Measurements from ENCODE around the gene FASTK. TPM values are rescaled to one million over a fixed set of nuclear protein-coding genes. Genes with fewer than 3 reads are reported as not detected.

FASTK gene
- total RNA-seq, 1 donor from 2014 or later, result 96.3 TPM

GRCh38 chr7:151071032-151071866 lies 9.4 kb downstream of the FASTK start:
- Mint-ChIP-seq H3K36me3 (ENCODE audit: low read depth) (peaks cover 21% of the 10 kb centered on the region), H3K9me3 (no peaks in the 10 kb centered on the region), H3K4me3 (no peak overlapping the region), H3K27me3 (ENCODE audit: insufficient read depth) (no peaks in the 10 kb centered on the region), H3K4me1 (ENCODE audit: low read depth) (no peaks in the 10 kb centered on the region), H3K27ac (no peak overlapping the region)
- intact Hi-C loops (cut with micrococcal nuclease), result no loop called here
- DNase-seq (ENCODE audit: low spot score), result no peak

DNA sequence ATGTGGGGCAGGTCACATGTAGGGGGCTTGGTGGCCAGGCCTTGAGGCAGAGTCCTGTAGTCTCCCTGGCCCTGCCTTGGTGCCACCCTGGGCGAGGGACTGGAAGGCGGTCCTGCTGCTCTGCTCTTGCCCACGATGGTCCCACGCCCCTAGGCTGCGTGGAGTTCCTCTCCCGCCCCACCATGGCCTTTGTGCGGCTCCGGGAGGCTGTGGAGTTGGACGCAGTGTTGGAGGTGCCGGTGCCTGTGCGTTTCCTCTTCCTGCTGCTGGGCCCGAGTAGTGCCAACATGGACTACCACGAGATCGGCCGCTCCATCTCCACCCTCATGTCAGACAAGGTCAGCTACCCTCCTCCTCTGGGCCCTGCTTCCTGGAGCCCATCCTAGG lies 10.0 kb downstream of the FASTK start:
- Mint-ChIP-seq H3K4me1 (ENCODE audit: low read depth) (no peaks in the 10 kb centered on the region), H3K4me3 (no peak overlapping the region), H3K27me3 (ENCODE audit: insufficient read depth) (no peaks in the 10 kb centered on the region), H3K27ac (peak overlapping the region; percentile 18), H3K36me3 (ENCODE audit: low read depth) (peaks cover 15% of the 10 kb centered on the region), H3K9me3 (no peaks in the 10 kb centered on the region)
- intact Hi-C loops (cut with micrococcal nuclease), result no loop called here
- DNase-seq (ENCODE audit: low spot score), result no peak

GRCh38 chr7:151069841-151070573 lies 10.6 kb downstream of the FASTK start:
- no peaks in the 10 kb centered on the region for H3K9me3 Mint-ChIP-seq
- intact Hi-C loops (cut with micrococcal nuclease), result no loop called here
- H3K27me3 Mint-ChIP-seq (ENCODE audit: insufficient read depth), result no peaks in the 10 kb centered on the region

DNA sequence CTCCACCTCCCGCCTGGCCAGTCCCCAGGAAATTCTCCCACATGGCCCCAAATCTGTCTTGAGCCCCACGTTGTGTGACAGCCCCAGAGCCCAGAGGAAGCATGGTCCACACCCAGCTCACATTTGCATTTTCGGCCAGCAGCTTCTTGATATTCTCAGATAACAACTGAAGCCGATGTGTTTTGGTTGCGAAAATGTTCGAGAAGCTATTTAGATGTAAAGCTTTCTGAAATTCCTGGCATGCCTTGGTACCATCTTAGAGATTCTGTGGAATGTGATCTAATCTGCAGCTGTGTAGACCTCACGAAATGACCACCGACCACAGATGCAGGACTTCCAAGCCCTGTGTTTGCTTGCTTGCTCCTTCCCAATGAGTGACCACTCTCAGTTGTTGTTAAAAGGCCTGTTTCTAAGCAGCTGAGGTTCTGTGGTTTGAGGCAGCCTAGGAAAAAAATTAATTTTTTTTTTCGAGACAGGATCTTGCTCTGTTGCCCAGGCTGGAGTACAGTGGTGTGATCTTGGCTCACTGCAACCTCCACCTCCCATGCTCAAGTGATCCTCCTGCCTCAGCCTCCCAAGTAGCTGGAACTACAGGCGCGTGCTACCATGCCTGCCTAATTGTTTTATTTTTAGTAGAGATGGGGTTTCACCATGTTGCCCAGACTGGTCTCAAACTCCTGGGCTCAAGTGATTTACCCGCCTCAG lies 12.4 kb downstream of the FASTK start:
- intact Hi-C loops (cut with micrococcal nuclease), result no loop called here
- no peak overlapping the region for H3K27ac Mint-ChIP-seq
- no peaks in the 10 kb centered on the region for H3K9me3 Mint-ChIP-seq
- H3K36me3 Mint-ChIP-seq (ENCODE audit: low read depth), result peaks cover 12% of the 10 kb centered on the region
- H3K4me3 Mint-ChIP-seq, result no peak overlapping the region
- H3K4me1 Mint-ChIP-seq (ENCODE audit: low read depth), result no peaks in the 10 kb centered on the region
- H3K27me3 Mint-ChIP-seq (ENCODE audit: insufficient read depth), result no peaks in the 10 kb centered on the region
- DNase-seq (ENCODE audit: low spot score), result no peak

More at GRCh38 chr7:151069841-151070573, 10.6 kb downstream of the FASTK start:
- H3K27ac Mint-ChIP-seq, result no peak overlapping the region
- H3K4me3 Mint-ChIP-seq, result no peak overlapping the region
- no peak for DNase-seq (ENCODE audit: low spot score)
- H3K4me1 Mint-ChIP-seq (ENCODE audit: low read depth), result no peaks in the 10 kb centered on the region
- peaks cover 17% of the 10 kb centered on the region for H3K36me3 Mint-ChIP-seq (ENCODE audit: low read depth)

- intact Hi-C loops (cut with micrococcal nuclease), result no loop called here
- DNase-seq (ENCODE audit: low spot score), result no peak
- Mint-ChIP-seq H3K36me3 (ENCODE audit: low read depth) (peaks cover 7% of the 10 kb centered on the region), H3K9me3 (no peaks in the 10 kb centered on the region), H3K27ac (no peak overlapping the region), H3K4me3 (no peak overlapping the region), H3K4me1 (ENCODE audit: low read depth) (peaks cover 5% of the 10 kb centered on the region), H3K27me3 (ENCODE audit: insufficient read depth) (no peaks in the 10 kb centered on the region)
These were observed 14.2 kb downstream of the FASTK start for GRCh38 chr7:151066273-151066974.

DNA sequence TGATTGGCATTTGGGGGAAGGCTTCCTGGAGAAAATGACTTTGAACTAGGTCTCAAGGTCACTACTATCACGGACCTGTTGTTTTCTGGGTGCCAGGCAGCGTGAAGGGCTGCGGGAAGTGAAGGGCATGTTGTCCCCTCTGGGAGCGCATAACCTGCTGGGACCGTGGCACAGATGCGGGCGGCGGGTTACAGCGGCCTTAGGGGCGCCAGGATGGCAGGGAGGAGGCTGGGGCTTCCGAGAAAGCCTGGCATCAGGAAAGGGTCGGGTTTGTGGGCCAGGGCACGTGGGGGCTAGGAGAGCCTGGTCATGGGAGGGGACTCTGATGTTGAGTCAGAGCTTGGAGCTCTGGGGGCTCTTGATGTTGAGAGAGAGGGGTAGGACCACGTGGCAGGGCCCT lies 15.1 kb downstream of the FASTK start:
- Mint-ChIP-seq H3K27ac (no peak overlapping the region), H3K27me3 (ENCODE audit: insufficient read depth) (no peaks in the 10 kb centered on the region), H3K36me3 (ENCODE audit: low read depth) (peaks cover 7% of the 10 kb centered on the region), H3K4me3 (no peak overlapping the region), H3K9me3 (no peaks in the 10 kb centered on the region), H3K4me1 (ENCODE audit: low read depth) (peaks cover 14% of the 10 kb centered on the region)
- DNase-seq (ENCODE audit: low spot score), result no peak
- intact Hi-C loops (cut with micrococcal nuclease), result no loop called here

DNA sequence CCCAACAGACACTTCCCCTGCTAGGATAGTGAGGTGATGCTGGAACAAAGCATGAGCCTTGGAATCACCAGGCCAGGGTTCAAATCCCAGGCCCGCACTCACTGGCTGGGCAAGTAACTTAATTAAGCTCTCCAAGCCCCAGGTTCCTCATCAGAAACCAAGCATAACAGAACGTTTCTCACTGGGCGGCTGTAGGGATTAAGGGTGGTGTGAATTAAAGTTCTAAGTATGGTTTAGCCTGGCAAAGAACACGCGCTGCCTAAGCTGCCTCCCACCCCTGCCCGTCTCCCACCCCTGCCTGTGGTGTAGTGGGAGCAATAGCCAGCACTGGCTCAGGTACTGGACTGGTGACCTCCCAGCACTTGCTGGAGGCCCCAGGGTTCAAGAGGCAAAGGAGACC lies 15.6 kb downstream of the FASTK start:
- peaks cover 17% of the 10 kb centered on the region for H3K4me1 Mint-ChIP-seq (ENCODE audit: low read depth)
- H3K4me3 Mint-ChIP-seq, result no peak overlapping the region
- DNase-seq (ENCODE audit: low spot score), result no peak
- no peak overlapping the region for H3K27ac Mint-ChIP-seq
- intact Hi-C loops (cut with micrococcal nuclease), result no loop called here
- peaks cover 7% of the 10 kb centered on the region for H3K36me3 Mint-ChIP-seq (ENCODE audit: low read depth)
- H3K27me3 Mint-ChIP-seq (ENCODE audit: insufficient read depth), result no peaks in the 10 kb centered on the region
- H3K9me3 Mint-ChIP-seq, result no peaks in the 10 kb centered on the region

DNA sequence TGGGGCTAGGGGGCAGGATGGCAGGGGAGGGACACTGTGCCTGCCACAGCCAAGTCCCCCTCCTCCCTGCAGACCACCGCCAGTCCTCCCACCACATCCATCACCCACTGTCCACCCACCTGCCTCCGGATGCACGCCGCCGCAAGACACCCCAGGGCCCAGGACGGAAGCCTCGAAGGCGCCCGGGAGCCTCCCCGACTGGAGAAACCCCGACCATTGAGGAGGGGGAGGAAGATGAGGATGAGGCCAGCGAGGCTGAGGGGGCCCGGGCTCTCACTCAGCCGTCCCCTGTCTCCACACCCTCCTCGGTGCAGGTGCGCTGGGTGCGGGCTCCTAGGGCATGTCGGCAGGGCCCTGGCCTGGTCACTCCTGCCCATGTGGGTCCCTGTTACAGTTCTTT lies 16.2 kb downstream of the FASTK start:
- H3K9me3 Mint-ChIP-seq, result no peaks in the 10 kb centered on the region
- H3K4me3 Mint-ChIP-seq, result no peak overlapping the region
- no peak overlapping the region for H3K27ac Mint-ChIP-seq
- peaks cover 7% of the 10 kb centered on the region for H3K36me3 Mint-ChIP-seq (ENCODE audit: low read depth)
- H3K4me1 Mint-ChIP-seq (ENCODE audit: low read depth), result peaks cover 17% of the 10 kb centered on the region
- no peaks in the 10 kb centered on the region for H3K27me3 Mint-ChIP-seq (ENCODE audit: insufficient read depth)
- DNase-seq (ENCODE audit: low spot score), result no peak
- intact Hi-C loops (cut with micrococcal nuclease), result no loop called here

DNA sequence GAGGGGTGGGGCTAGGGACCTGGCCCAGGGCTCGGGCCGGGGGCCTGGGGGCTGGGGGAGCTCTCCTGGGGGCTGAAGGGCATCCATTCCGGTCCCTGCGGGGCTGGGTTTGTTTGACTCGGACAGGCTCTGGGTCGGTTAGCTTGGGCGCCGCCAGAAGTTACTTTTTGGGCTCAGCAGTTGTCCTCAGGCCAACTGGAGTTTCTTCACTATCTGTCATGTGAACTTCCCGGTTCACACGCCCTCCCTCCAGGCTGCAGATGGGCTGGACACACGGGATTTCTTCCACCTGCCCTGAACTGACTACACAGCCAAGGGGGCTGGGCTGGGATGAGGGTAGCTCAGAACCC lies 17.4 kb downstream of the FASTK start:
- peak overlapping the region; percentile 17 for H3K4me3 Mint-ChIP-seq
- peaks cover 4% of the 10 kb centered on the region for H3K36me3 Mint-ChIP-seq (ENCODE audit: low read depth)
- DNase-seq (ENCODE audit: low spot score), result no peak
- peaks cover 26% of the 10 kb centered on the region for H3K4me1 Mint-ChIP-seq (ENCODE audit: low read depth)
- H3K9me3 Mint-ChIP-seq, result no peaks in the 10 kb centered on the region
- no peak overlapping the region for H3K27ac Mint-ChIP-seq
- H3K27me3 Mint-ChIP-seq (ENCODE audit: insufficient read depth), result no peaks in the 10 kb centered on the region
- intact Hi-C loops (cut with micrococcal nuclease), result no loop called here

DNA sequence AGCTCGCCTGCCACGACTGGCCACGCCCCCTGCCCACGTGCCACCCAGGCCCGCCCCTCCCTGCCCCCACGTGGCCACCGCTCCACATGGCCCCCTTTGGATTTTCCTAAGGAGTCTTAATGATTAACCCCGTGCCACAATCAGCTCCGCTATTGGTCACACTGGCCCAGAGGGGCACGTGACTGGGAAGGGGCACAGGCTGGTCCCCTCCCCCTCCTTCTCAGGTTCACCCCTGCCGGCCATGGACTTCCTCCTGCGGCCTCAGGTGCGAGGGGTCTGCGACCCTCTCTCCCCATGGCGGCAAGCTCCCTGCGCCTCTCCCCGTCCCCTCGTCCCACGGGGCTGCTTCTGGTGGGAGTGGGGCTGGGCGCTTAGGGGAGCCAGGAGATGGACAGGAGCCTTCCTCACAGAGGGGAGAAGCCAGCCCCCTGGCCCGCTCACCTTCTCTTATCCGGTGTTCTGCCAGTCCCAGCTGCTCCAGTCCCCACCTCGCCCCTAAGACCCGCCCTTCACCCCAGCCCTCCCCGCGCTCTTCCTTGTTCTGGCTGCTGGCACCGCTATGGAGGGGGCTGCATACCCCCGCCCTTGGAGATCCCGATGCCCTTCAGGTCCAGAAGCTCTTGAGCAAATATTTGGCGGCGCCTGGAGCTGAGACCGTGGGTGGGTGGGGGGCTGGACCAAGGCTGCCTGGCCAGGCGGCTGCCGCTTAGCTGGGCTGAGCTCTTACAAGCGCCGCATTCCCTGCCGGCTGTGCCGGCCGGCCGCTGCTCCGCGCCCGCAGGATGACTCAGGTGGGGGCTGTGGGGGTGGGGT lies 18.0 kb downstream of the FASTK start:
- no peak for DNase-seq (ENCODE audit: low spot score)
- H3K36me3 Mint-ChIP-seq (ENCODE audit: low read depth), result peaks cover 4% of the 10 kb centered on the region
- H3K9me3 Mint-ChIP-seq, result no peaks in the 10 kb centered on the region
- H3K27me3 Mint-ChIP-seq (ENCODE audit: insufficient read depth), result no peaks in the 10 kb centered on the region
- no peak overlapping the region for H3K4me3 Mint-ChIP-seq
- no peak overlapping the region for H3K27ac Mint-ChIP-seq
- peaks cover 27% of the 10 kb centered on the region for H3K4me1 Mint-ChIP-seq (ENCODE audit: low read depth)
- intact Hi-C loops (cut with micrococcal nuclease), result no loop called here

DNA sequence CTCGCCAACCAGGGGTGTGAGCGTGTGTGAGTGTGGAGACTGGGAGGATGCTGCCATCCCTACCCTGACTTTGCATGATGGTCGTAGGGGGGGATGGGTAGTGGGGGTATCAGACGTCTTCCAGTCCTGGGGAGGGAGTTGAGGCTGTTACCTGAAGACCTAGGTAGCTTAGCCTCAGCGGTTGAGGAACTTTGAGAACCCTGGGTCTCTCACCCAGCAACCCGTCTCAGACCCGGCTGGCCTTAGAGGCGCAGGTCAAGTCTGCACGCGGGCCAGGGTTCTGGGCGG lies 18.6 kb downstream of the FASTK start:
- Mint-ChIP-seq H3K27me3 (ENCODE audit: insufficient read depth) (no peaks in the 10 kb centered on the region), H3K9me3 (no peaks in the 10 kb centered on the region), H3K27ac (no peak overlapping the region), H3K4me3 (peak overlapping the region; percentile 86), H3K36me3 (ENCODE audit: low read depth) (peaks cover 4% of the 10 kb centered on the region), H3K4me1 (ENCODE audit: low read depth) (peaks cover 33% of the 10 kb centered on the region)
- DNase-seq (ENCODE audit: low spot score), result no peak
- intact Hi-C loops (cut with micrococcal nuclease), result no loop called here
